ENCODE data around the gene TNFAIP6.
"Not testable (repeated sequence)": the region's sequence is repeated elsewhere in the genome, so short reads cannot be mapped to it uniquely, and the experiment has no call there.

The TNFAIP6 gene

DNA sequence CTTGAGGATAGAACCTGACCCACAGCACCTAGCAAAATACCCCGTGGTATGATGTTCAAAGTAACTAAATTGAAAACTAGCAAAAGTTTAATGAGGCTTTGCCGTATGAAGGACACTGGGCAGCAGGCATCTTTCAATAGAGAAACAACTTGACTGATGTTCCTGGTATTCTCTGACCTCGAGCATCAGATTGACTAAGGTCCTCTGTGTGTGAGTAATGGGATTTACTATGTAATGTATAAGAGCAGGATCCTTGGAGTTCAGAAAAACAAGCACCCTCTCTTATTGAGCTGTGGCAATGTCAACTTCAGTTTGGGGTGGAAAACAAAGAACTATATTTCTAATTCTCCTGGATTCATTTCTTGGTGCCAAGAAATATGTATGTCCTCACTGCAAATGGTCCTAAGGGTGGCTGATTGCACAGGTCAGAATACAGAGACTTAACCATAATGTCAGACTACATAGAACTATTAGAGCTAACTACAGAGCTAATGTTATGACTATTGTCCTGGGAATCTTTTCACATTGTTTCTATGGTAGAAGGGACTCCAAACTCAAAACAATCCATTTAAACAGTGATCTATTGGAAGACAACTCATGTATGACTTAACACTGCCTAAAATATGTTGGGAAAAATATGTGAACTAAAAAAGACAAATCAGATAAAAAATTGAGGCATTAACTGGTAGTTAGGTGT, 4.4 kb downstream of the TNFAIP6 start:
- DNase-seq = no peak

DNA sequence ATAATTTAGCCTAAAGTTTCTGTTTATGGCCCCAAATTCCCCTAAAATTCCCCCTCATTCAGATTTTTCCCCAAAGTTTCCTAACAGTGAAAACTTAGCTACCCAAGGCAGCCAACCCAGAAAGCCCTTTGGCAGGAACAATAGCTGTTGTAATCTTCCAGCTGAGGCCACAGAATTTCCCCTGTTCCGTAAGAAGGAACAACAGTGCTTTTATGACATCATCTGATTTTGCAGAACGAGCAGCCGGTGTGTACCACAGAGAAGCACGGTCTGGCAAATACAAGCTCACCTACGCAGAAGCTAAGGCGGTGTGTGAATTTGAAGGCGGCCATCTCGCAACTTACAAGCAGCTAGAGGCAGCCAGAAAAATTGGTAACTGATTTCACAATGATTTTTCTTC, 6.3 kb downstream of the TNFAIP6 start:
- no peak for DNase-seq

DNA sequence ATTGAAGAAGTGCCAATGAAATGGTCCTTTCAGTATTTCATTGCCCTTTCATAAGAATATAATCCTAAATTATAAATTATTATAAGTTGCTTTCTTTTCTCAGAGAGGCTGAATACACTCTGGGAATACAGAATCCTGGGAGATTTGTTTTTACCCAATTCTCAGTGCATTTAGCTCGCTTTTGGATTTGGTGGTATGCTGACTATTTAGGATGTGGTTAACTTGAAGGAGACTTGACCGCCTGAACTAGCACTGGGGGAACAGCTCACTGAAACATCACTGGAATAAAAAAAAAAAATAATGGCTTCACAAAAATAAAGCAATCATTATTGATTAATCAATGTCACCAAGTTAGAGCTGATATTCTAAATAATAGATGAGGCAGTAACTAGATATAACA, 10.2 kb downstream of the TNFAIP6 start:
- no peak for DNase-seq

DNA sequence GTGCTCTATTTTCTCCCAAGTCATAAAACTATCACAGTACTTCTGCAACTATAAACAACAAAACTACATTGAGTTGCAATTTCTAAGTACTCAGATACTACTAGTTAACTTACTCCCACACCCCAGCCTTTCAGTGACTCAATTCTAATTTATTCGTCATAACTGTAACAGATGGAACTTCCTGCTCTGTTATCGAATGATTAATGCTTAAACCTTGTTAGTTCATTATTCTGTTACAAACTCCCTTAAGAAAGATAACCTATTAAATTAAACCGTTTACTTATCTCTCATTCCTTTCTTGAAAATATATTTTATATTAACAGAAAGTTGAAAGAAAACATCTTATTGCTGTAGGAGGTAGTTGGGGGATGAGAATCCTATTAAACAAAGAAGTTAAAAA, 17.0 kb downstream of the TNFAIP6 start:
- DNase-seq = peak; percentile 9

DNA sequence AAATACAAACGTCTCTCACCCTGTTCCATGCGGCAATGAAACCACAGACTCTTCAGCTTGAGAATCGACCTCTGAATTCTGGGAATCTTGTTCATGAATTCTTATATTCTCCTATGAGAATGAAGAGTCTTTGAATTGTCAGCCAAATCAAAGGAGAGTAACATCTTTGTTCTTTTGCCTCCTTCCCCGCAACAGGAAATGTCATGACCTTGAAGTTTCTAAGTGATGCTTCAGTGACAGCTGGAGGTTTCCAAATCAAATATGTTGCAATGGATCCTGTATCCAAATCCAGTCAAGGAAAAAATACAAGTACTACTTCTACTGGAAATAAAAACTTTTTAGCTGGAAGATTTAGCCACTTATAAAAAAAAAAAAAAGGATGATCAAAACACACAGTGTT, 21.8 kb downstream of the TNFAIP6 start:
- DNase-seq = no peak

DNA sequence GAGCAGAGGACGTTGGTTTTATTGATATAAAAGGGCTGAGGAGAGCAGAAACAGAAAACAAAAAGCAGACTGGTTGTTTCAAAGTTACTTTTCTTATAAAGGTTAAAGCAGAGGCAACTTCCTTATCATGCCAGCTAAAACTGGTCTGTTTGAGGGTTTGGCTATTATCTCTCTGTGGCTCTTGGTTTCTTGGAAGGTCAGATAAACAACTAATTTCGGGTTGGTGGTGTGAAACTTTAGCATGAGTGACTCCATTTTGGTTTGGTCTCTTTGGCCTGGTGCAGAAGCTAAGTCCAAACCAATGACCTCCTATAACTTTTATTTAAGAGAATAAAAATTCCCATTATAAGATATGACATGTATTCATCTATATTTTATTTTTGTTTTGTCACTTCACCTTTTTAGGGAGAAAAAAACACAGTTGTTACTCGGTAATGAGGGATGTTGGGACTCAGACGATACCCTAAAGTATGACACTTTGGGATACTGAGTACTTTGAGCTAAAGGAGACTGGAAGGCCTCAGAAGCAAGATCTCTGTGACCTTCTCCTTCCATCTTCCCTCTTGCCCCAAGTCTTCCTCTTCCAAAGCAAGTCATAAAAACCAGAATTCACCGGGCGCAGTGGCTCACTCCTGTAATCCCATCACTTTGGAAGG, 23.3 kb downstream of the TNFAIP6 start:
- DNase-seq = no peak

DNA sequence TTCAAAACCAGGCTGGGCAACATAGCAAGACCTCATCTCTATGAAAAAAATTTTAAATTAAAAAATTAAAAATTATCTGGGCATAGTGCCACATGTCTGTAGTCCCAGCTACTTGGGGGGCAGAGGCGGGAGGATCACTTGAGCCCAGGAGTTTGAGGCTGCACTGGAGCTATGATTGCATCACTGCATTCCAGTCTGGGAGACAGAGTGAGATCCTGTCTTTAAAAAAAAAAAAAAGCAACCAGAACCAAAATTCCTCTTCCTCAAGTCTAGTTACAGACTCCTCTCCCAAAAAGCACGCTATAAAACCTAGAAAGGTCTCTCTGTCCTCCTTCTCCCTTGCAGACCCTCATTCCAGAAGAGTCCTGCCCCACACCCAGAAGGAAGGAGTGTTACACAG, 23.9 kb downstream of the TNFAIP6 start:
- DNase-seq = no peak

DNA sequence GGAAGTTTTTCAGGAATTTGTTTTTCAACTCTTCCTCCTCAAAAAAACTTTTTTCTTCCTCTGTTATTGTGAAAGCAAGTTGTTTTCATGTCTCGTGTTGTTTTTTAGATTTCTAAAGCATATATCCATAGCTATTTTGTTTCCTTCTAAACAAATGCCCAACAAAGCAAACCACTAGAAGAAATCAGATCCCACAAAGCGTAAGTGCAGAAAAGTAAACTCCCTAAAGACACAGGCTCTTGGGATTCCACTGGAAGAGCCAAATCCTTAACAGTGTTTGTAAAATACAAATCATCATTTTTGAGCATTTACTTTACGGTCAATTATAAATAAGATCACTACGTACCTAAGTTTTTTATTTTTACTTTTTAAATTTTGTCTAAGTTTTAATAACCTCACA, 30.6 kb downstream of the TNFAIP6 start:
- no peak for DNase-seq

DNA sequence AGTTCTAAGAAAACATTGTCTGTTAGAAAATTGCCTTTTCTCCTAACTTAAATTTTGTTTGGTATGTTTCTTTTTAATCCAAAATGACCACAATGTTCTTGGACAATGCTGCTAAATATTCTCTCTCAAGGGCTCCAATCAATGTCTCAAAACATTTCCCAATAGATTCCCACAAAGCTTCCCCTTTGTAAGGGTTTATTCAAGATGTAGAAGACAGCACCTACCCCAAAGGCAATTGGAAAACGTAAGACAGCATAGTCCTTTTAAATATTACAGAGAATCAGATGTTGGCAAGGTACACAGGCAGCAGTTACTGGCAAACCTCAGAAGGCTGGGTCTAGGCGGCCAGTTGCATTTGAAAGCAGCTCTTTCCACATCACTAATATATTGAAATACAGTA, 34.0 kb downstream of the TNFAIP6 start:
- no peak for DNase-seq

DNA sequence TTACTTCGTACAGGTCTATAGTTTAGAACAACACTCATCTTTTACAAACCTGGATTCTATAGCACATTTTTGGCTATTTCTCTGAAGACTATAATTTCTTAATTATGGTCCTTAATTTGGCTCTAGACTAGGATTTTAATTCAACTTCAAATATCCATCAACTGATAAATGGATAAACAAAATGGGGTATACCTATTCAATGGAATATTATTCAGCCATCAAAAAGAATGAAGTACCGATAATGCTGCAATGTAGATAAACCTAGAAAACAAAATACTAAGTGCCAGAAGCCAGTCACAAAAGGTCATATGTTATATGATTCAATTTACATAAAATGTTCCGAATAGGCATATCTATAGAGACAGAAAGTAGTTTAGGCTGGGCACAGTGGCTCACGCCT, 37.1 kb downstream of the TNFAIP6 start:
- DNase-seq = no peak

DNA sequence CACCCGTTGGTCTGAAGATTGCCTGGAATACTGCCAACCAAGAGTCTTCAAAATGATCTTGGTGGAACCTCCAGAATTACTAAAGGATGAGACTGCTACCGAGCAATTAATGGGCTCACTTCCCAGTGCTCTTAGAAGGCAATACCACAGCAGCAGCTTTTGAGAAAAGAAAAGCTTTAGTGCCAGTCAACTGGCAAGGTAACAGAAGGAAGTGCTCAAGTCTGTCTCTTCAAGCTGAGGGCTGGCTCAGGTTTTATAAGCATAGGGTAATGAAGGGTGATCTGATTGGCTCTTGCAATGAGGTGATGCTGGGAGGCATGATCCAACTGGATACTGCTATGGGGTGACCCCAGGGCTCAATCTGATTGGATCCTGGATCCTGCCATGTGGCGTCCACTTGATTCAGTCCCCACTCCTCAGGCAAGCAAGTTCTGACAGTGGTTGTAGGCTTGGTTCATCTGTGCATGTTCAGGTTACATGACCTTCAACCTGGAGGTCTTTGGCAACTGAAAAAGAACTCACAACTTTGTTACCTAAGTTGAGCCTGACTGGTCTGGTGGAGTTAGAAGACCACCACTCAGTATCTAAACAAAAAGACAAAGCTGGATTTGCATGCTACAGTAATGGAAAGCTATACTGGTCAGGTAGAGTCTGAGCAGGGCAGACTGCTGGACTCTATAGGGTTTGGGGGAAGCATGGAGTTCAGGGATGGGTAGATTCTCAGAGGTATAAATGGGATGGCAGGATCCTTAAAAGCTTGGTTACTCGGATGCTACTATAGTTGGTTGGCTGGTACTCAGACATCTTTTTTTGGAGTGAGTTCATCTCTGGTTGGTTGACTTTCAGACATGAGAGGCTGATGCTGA, 38.4 kb downstream of the TNFAIP6 start:
- DNase-seq = no peak

DNA sequence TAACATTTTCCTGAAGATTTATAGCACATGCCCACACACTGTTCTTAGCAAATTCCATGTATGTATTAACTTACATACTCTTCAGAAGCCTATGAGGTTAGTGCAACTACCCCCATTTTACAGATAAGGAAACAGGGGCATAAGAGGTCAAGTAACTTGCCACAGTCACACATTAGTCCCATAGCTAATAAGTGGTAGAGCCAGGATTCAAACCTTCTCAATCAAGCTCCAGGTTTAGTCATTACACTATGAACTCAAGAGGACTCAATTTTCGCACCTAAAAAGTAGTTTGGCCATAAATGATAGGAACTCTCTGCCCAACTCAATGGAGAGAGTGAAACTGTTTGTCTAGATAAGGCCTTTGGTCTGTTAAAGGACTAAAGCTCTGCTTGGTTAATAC, 42.6 kb downstream of the TNFAIP6 start:
- DNase-seq = no peak

DNA sequence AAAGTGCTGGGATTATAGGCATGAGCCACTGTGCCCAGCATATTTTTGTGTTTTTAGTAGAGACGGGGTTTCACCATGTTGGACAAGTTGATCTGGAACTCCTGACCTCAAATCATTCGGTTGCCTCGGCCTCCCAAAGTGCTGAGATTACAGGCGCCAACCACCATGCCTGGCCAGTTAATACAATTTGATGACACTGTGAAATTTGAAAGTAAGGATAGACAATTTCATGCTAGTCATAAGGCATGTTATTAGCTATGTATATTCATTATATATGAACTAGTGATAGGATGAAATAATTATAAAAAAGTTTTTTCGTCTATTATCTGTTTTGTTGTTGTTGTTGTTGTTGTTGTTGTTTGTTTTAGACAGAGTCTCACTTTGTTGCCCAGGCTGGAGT, 43.8 kb downstream of the TNFAIP6 start:
- DNase-seq = no peak

DNA sequence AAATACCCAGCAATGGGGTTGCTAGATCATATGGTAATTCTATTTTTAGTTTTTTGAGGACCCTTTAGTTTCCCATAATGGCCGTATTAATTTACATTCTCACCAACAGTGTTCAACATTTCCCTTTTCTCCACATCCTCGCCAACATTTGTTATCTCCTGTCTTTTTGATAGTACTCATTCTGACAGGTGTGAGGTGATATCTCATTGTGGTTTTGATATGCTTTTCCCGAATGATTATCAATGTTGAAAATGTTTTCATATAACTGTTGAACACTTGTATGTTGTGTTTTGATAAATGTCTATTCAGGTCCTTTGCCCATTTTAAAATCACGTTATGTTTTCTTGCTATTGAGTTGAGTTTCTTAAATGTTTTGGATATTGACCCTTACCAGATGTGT, 46.5 kb downstream of the TNFAIP6 start:
- DNase-seq = no peak

DNA sequence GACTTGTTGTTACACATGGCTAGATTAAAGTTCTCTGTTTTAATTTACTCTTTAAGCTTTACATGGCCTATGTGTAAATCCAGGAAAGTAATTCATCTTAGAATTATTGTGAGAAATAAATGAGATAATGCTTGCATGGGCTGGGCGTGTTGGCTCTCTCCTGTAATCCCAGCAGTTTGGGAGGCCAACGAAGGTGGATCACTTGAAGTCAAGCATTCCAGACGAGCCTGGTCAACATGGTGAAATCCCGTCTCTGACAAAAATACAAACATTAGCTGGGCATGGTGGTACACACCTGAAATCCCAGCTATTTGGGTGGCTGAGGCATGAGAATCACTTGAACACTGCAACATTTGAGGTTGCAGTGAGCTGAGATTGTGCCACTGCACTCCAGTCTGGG, 48.0 kb downstream of the TNFAIP6 start:
- DNase-seq = no peak

DNA sequence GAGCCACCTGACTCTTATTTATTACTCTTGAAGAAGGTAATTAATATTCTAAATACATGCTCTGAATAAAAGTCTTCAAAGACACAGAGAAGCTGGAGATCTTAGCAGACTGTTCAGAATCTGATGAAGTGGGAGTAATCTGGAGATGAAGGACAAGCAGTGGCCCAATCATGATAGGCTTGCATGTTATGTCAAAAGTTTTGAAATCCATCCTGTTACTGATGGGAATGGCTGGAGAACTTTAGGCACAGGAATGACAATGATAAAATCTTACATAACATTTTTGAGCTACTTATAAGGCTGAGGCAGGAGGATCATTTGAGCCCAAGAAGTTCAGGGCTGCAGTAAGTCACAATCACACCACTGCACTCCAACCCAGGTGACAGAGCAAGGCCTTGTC, 49.9 kb downstream of the TNFAIP6 start:
- DNase-seq = no peak

DNA sequence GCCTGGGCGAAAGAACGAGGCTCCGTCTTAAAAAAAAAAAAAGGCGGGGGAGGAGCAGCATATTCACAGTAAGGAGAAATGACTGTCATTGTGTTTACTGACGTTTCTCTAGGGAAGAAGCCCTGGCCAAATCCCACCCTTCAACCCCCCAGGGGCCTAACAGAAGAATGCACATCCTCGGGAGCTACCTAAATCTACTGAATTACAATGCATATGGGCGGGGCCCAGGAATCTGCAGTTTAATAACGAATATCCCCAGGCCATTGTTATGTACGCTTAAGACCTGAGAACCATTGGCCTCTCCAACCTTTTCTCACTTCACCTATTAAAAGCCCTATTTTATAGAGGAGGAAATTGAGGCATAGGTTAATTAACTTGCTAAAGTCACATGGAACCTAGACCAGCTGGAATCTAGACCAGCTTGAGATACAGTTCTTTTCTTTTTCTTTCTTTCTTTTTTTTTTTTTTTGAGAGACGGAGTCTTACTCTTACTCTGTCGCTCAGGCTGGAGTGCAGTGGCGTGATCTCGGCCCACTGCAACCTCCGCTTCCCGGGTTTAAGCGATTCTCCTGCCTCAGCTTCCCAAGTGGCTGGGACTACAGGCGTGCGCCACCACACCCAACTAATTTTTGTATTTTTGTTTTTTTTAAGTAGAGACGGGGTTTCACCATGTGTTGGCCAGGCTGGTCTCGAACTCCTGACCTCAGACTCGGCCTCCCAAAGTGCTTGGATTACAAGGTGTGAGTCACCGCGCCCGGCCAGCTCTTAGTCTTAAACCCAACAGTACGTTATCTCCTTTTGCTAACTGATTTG, 51.6 kb downstream of the TNFAIP6 start:
- DNase-seq = no peak

DNA sequence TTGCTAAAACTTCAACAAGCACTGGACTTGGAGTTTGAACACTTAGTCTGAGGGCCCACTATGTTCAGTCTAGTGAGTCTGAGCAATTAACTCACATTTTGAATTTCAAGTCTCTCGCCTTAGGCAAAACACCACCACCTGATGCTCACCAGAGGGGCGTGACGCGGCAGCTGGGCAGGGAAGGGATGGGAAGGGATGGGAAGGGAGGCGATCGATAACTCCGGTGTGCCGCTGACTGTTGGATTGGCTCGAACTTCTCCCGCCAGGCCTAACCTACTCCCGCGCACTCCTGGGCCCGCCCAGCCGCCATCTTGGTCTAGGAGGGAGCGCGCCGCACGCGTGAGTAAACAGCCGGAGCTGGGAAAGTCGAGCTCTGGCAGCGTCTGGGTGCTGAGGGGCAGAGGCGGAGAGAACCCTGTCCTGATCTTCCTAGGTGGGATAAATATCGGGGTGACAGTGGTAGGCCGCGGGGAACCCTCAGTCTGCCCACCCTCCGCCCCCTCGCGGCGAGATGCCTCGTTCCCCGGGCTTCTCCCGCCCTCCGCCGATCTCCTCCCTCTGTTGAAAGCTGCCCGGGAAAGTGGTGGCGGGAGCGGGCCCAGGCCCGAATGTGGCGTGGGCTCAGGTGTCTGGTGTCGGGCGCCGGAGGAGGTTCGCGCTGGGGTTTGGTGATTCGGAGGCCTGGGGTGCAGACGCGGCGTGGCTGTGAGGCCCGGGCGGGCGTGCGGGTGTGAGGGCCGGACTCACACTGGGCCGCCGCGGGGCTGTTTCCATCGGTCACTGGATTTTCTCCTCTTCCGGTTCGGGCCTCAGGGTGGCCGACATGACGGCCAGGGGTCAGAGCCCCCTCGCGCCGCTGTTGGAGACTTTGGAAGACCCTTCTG, 52.5 kb downstream of the TNFAIP6 start, which contains the start of gene RIF1:
TSS of gene RIF1 (plus strand) at position 302 of the 884 bp plus-strand sequence. CDS start at position 824, 522 bp downstream.
- DNase-seq = peak; percentile 86

DNA sequence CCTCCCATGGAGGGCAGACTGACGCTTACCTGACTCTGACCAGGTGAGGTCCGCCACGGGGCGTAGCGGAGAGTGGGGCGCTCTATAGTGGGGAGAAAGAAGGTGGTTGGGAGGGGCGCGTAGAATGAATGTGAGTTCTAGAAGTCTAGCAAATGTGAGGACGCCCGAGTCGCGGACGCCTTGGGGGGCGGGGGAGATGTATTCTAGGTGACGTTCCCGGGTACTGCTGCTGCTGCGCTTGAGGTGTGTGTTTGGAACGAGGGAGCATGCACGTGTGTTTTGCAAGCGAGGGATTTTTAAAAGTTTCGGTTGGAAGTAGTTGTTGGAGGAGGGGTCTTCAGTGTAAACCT, 53.1 kb downstream of the TNFAIP6 start:
- DNase-seq = peak; percentile 48

DNA sequence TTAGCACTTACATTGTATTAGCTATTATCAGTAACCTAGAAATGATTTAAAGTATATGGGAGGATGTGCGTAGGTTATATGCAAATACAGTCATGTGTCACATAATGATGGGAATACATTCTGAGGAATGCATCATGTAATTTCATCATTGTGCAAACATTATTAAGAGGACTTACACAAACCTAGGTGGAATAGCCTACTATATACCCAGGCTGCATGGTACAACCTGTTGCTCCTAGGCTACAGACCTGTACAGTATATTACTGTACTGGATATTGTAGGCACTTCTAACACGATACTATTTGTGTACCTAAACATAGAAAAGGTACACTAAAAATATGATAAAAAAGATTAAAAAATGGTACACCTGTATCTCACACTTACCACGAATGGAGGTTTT, 60.3 kb downstream of the TNFAIP6 start:
- DNase-seq = no peak

DNA sequence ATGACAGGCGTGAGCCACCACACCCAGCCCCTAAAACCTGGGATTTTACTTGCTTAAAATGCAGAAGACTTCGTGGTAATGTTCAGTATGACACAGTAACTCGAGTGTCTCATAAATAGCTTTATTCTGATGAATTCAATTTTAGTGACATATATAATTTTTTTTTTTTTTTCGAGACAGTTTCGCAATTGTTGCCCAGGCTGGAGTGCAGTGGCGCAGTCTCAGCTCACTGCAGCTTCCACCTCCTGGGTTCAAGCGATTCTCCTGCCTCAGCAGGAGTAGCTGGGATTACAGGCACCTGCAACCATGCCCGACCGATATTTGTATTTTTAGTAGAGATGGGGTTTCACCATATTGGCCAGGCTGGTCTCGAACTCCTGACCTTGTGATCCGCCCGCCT, 64.3 kb downstream of the TNFAIP6 start:
- not testable (repeated sequence) for DNase-seq

DNA sequence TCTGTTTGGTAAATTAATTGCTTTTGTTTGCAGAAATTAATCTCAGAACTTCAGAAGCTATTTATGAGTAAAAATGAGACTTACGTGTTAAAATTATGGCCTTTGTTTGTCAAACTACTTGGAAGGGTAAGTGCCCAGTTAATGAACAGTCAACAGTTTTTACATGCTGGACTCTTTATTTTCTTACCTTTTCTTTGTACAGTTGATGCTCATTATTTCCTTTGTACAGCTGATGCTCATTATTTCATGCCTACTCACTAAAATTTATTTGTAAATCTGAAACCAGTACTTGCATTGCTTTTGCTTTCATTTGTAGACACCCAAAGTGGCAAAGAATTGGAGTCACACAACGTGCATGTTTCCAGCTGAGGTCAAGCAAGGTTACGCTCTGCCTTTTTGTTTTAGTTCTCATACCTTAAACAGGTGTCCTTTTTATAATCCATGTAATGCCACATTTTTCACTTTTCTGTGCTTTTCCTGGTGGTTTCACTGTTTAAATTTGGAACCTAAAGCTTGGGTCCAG, 65.6 kb downstream of the TNFAIP6 start:
- no peak for DNase-seq

Data from stimulated activated CD4-positive, alpha-beta T cell treated with anti-CD3 and anti-CD28 coated beads, Interleukin-4, amount 100 ng/mL, for 24 hours (primary cell).